ENCODE results near the gene SLFN14. TPM values are rescaled to one million over a fixed set of nuclear protein-coding genes. Genes with fewer than 3 reads are reported as not detected.

Gene SLFN14
- 0.59 TPM for total RNA-seq
- long read RNA-seq, result 0 reads

DNA sequence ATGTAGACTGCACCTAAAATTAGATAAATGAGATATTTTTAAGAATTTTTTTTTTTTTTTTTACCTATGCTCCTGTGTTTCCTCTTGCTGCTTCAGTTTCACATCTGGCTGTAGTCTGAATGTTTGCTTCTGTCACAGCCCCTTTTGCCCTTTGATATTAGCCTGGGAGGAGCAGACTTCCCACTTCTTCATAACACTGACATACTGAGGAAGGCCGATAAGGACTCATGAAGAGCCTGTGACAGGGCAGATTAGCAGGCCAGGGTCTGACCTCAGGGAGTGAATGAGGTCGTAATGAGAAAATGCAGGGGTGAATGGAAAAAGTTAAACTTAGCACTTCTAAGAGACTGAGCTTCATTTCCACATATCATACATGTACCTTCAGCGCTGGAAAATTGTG, at the start of gene SLFN14:
Gene SLFN14 (minus strand): TSS at position 117 of the 400 bp plus-strand sequence. CDS start 2,757 bp downstream, outside the sequence.
- no peak for ATAC-seq
- Histone ChIP-seq H3K27ac (no peak within 1 kb of the TSS), H3K36me3 (no peaks in the 10 kb centered on the region), H3K4me3 (no peak within 1 kb of the TSS), H3K4me1 (no peaks in the 10 kb centered on the region), H3K27me3 (ENCODE audit: low read depth) (peaks cover 6% of the 10 kb centered on the region), H3K9me3 (no peaks in the 10 kb centered on the region)
- TF ChIP-seq, protein P1, sequence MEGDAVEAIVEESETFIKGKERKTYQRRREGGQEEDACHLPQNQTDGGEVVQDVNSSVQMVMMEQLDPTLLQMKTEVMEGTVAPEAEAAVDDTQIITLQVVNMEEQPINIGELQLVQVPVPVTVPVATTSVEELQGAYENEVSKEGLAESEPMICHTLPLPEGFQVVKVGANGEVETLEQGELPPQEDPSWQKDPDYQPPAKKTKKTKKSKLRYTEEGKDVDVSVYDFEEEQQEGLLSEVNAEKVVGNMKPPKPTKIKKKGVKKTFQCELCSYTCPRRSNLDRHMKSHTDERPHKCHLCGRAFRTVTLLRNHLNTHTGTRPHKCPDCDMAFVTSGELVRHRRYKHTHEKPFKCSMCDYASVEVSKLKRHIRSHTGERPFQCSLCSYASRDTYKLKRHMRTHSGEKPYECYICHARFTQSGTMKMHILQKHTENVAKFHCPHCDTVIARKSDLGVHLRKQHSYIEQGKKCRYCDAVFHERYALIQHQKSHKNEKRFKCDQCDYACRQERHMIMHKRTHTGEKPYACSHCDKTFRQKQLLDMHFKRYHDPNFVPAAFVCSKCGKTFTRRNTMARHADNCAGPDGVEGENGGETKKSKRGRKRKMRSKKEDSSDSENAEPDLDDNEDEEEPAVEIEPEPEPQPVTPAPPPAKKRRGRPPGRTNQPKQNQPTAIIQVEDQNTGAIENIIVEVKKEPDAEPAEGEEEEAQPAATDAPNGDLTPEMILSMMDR (IDR thresholded peaks at IDR 0.05), result no peak
- DNase-seq, result no peak
- intact Hi-C loops (cut with DNase I), result no loop called here

DNA sequence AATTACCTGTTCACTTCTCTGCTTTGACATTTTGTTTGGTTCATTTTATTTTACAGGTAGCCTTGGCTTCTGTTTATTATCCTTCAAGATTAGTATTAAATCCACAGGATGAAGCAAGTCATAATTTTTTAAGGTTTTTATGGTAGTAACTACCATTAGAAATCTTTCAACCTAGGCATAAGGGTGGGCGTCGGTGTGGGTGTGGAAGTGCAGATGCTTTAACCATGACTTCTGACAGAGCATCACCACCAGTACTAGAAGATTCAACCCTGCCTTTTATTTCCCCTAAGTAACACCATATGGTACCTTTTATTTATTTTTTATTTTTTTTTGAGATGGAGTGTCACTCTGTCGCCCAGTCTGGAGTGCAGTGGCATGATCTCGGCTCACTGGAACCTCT, 49.2 kb upstream of the SLFN14 start:
- DNase-seq, result no peak
- peaks cover 82% of the 10 kb centered on the region for H3K36me3 ChIP-seq
- ATAC-seq, result no peak
- TF ChIP-seq, protein P1 (IDR thresholded peaks at IDR 0.05), result no peak
- no peak overlapping the region for H3K4me3 ChIP-seq
- no peaks in the 10 kb centered on the region for H3K27me3 ChIP-seq (ENCODE audit: low read depth)
- H3K27ac ChIP-seq, result no peak overlapping the region
- no peaks in the 10 kb centered on the region for H3K9me3 ChIP-seq
- intact Hi-C loops (cut with DNase I), result loop anchor here (10.0 kb wide), 1 partner anchor 135 kb away; no protein-coding TSS in a partner anchor
- H3K4me1 ChIP-seq, result no peaks in the 10 kb centered on the region

DNA sequence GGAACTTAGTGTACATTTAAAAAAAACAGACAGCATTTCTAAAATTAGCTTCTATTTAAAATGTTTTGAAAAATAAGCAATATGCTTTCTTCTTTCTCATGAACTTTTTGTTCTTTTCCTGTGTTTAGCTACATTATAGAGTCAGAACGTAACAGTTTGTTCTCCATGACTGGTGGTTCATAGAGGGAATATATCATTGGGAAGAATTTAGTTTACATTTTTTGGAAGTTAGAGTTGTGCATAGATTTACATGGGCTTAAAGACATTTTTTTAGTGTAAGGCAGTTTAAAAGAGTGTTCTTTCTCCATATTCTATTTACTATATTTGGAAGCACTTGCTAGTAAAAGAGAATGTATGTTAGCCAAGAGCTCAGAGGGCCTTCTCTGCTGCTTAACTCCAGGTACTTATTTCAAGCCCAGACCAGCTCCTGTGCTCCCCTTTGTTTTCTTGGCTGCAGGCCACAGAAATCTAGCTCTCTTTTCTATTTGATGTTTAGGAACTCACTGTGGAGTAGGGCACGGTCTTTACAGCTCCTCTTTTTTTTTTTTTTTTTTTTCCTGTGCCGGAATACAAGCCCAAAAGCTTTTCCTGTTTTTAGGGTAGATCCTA, 46.7 kb upstream of the SLFN14 start:
- intact Hi-C loops (cut with DNase I), result no loop called here
- Histone ChIP-seq H3K36me3 (peaks cover 98% of the 10 kb centered on the region), H3K4me1 (no peaks in the 10 kb centered on the region), H3K27me3 (ENCODE audit: low read depth) (no peaks in the 10 kb centered on the region), H3K4me3 (no peak overlapping the region), H3K9me3 (no peaks in the 10 kb centered on the region), H3K27ac (no peak overlapping the region)
- DNase-seq, result no peak
- TF ChIP-seq, protein P1 (IDR thresholded peaks at IDR 0.05), result no peak
- no peak for ATAC-seq

DNA sequence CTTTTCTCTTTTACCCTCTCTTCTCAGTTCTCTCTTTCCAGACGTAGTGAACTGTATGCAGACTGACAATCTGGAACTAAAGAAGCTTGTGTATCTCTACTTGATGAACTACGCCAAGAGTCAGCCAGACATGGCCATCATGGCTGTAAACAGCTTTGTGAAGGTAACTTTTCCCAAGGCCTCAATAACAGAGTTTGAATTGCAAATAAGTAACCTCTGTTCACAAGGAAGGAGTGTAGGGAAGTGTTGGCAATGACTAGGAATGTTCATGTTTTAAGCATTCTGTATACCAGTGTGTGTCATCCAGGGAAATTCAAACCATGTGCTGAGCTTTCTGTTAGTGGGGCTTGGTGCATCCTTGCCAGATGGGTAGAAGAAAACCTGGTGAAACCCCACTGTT, 45.1 kb upstream of the SLFN14 start:
- Histone ChIP-seq H3K4me1 (no peaks in the 10 kb centered on the region), H3K4me3 (no peak overlapping the region), H3K36me3 (peaks cover 99% of the 10 kb centered on the region), H3K27me3 (ENCODE audit: low read depth) (no peaks in the 10 kb centered on the region), H3K27ac (no peak overlapping the region), H3K9me3 (no peaks in the 10 kb centered on the region)
- TF ChIP-seq, protein P1 (IDR thresholded peaks at IDR 0.05), result no peak
- DNase-seq (no peak), ATAC-seq (no peak)
- intact Hi-C loops (cut with DNase I), result no loop called here

DNA sequence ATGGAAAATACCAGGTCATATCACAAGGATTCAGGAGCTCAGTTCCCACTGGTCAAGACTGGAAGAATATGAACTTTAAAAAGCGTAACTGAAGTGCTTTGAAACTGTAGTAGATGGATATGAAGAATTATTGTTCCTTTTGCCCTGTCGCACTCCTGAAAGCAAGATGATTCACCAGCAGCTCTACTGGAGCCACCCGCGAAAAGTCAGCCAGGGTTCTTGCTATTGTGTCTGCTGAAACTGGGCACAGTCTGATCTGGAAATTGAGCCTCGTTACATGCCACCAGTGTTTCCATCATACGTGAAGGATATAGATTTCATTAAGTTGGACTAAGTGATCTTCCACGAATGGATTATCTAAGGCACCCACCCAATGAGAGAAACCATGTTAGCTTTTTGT, 43.1 kb upstream of the SLFN14 start:
- H3K4me3 ChIP-seq, result no peak overlapping the region
- intact Hi-C loops (cut with DNase I), result no loop called here
- no peak overlapping the region for H3K27ac ChIP-seq
- H3K4me1 ChIP-seq, result no peaks in the 10 kb centered on the region
- TF ChIP-seq, protein P1 (IDR thresholded peaks at IDR 0.05), result no peak
- no peaks in the 10 kb centered on the region for H3K9me3 ChIP-seq
- H3K27me3 ChIP-seq (ENCODE audit: low read depth), result no peaks in the 10 kb centered on the region
- DNase-seq (no peak), ATAC-seq (no peak)
- peaks cover 99% of the 10 kb centered on the region for H3K36me3 ChIP-seq
